Lower leg skin (tissue), 3 donors: ENCODE data around the gene CFC1B.
"Not testable (repeated sequence)": the region's sequence is repeated elsewhere in the genome, so short reads cannot be mapped to it uniquely, and the experiment has no call there.

ENCODE experiments used
- POLR2A ChIP-seq, 2 donors: fragments of 450-650 bp; IDR thresholded peaks; one replicate each; pipeline ENCODE4 v1.6.1; 2016 to 2017; ENCODE audit warnings: antibody characterized with exemption in 2 of 2, mild to moderate bottlenecking in 1 of 2, moderate library complexity in 1 of 2
- TF ChIP-seq, protein P1 (sequence below), 3 donors: fragments of 450-650 bp; IDR thresholded peaks; one replicate each; pipeline ENCODE4 v1.5.1; 2016; ENCODE audit warnings: antibody characterized with exemption in 3 of 3, mild to moderate bottlenecking in 3 of 3, moderate library complexity in 2 of 3

DNA sequence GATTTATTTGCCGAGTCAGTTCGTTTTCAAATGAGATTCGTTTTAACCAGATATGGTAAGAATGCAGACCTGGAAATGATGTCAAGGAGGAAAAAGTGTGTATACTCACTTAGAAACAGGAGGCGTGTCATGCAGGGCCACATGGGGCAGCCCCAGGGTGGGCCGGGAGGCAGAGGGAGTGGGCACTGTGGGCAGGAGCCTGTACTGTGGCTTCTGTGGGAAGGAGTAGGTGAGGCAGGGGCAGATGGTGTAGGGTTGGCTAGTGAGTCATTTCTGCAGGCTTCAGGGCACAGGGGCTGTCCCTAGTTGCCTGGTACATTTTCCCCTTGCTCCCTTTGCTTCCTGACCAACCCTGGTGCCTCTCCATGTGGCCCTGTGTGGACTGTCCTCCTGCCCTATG lies 10.2 kb downstream of the CFC1B start:
- not testable (repeated sequence) for TF ChIP-seq POLR2A (IDR thresholded peaks at IDR 0.05)
- TF ChIP-seq, protein P1, sequence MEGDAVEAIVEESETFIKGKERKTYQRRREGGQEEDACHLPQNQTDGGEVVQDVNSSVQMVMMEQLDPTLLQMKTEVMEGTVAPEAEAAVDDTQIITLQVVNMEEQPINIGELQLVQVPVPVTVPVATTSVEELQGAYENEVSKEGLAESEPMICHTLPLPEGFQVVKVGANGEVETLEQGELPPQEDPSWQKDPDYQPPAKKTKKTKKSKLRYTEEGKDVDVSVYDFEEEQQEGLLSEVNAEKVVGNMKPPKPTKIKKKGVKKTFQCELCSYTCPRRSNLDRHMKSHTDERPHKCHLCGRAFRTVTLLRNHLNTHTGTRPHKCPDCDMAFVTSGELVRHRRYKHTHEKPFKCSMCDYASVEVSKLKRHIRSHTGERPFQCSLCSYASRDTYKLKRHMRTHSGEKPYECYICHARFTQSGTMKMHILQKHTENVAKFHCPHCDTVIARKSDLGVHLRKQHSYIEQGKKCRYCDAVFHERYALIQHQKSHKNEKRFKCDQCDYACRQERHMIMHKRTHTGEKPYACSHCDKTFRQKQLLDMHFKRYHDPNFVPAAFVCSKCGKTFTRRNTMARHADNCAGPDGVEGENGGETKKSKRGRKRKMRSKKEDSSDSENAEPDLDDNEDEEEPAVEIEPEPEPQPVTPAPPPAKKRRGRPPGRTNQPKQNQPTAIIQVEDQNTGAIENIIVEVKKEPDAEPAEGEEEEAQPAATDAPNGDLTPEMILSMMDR (IDR thresholded peaks at IDR 0.05): not testable (repeated sequence)
